Dedifferentiated amniotic fluid mesenchymal stem cell (primary cell): ENCODE measurements around the gene SH3GL2.

Experiments used
- DNase-seq: peaks from one replicate; pipeline ENCODE4 v3.0.0-alpha.2; 2016; ENCODE audit errors: extremely low spot score

The SH3GL2 gene

GRCh38 chr9:17578911-17579793, at the start of gene SH3GL2:
Gene SH3GL2, plus strand, starts transcription at chr9:17579066.
- DNase-seq, result no peak

GRCh38 chr9:17531642-17532254, 47.1 kb upstream of the SH3GL2 start:
- DNase-seq, result peak; percentile 67

GRCh38 chr9:17532461-17532860, 46.4 kb upstream of the SH3GL2 start:
- DNase-seq, result no peak

GRCh38 chr9:17535176-17535575, 43.7 kb upstream of the SH3GL2 start:
- DNase-seq, result no peak

- no peak for DNase-seq
These were observed 42.8 kb upstream of the SH3GL2 start for GRCh38 chr9:17536027-17536426.

- no peak for DNase-seq
These were observed 27.8 kb upstream of the SH3GL2 start for GRCh38 chr9:17551023-17551422.

- DNase-seq, result no peak
These were observed 23.4 kb upstream of the SH3GL2 start for GRCh38 chr9:17555362-17556054.

- no peak for DNase-seq
These were observed 22.6 kb upstream of the SH3GL2 start for GRCh38 chr9:17556255-17556654.

- DNase-seq, result no peak
These were observed 21.9 kb upstream of the SH3GL2 start for GRCh38 chr9:17556935-17557334.

GRCh38 chr9:17571825-17572224, 7.0 kb upstream of the SH3GL2 start:
- no peak for DNase-seq

- no peak for DNase-seq
These were observed 4.5 kb upstream of the SH3GL2 start for GRCh38 chr9:17574342-17574741.

- DNase-seq, result no peak
These were observed 322 bp upstream of the SH3GL2 start for GRCh38 chr9:17578577-17578910.

GRCh38 chr9:17580119-17580518, 1.3 kb downstream of the SH3GL2 start:
- no peak for DNase-seq

GRCh38 chr9:17587113-17587512, 8.2 kb downstream of the SH3GL2 start:
- DNase-seq, result no peak

GRCh38 chr9:17588395-17588794, 9.5 kb downstream of the SH3GL2 start:
- DNase-seq, result no peak

- no peak for DNase-seq
These were observed 10.1 kb downstream of the SH3GL2 start for GRCh38 chr9:17588941-17589340.

- DNase-seq, result no peak
These were observed 10.9 kb downstream of the SH3GL2 start for GRCh38 chr9:17589771-17590170.

- no peak for DNase-seq
These were observed 16.1 kb downstream of the SH3GL2 start for GRCh38 chr9:17594961-17595360.

- no peak for DNase-seq
These were observed 19.1 kb downstream of the SH3GL2 start for GRCh38 chr9:17597977-17598376.

GRCh38 chr9:17600962-17601593, 22.2 kb downstream of the SH3GL2 start:
- DNase-seq, result peak; percentile 60

GRCh38 chr9:17604556-17604955, 25.7 kb downstream of the SH3GL2 start:
- no peak for DNase-seq

- DNase-seq, result no peak
These were observed 30.6 kb downstream of the SH3GL2 start for GRCh38 chr9:17609312-17610005.
